H1 (cell line): Measurements from ENCODE around the gene GBE1. TPM values are rescaled to one million over a fixed set of nuclear protein-coding genes. Genes with fewer than 3 reads are reported as not detected.

Experiments
- CBX8 ChIP-seq: fragments of 300-800, 300-1000 bp; sonication (generic); IDR thresholded peaks from 2 replicates; pipeline ENCODE4 v1.7.1; 2016; ENCODE audit warnings: low read depth, low read length, borderline replicate concordance
- CTCF ChIP-seq, 3 experiments: IDR thresholded peaks; 1 replicate in 2 of 3; 2 replicates in 1 of 3; pipeline versions ENCODE4 v1.5.1 to v1.6.1; 2011; ENCODE audit warnings: low read length in 3 of 3, mild to moderate bottlenecking in 3 of 3, inconsistent platforms in 2 of 3, low read depth in 1 of 3, moderate library complexity in 1 of 3; ENCODE audit not compliant: insufficient read depth in 1 of 3; ENCODE audit errors: control extremely low read depth in 1 of 3
- EP300 ChIP-seq, 2 experiments: IDR thresholded peaks; 1 replicate in 1 of 2; 2 replicates in 1 of 2; pipeline ENCODE4 v1.6.1; 2011 to 2012; ENCODE audit warnings: low read depth in 2 of 2, low read length in 2 of 2, mild to moderate bottlenecking in 2 of 2, borderline replicate concordance in 1 of 2, inconsistent platforms in 1 of 2, moderate library complexity in 1 of 2
- HDAC2 ChIP-seq, 2 experiments: fragments of 300-600 bp in 1 of 2; sonication (generic) in 1 of 2; IDR thresholded peaks; 2 replicates each; pipeline ENCODE4 v1.6.1; 2011 to 2012; ENCODE audit warnings: low read depth in 2 of 2, low read length in 2 of 2, mild to moderate bottlenecking in 2 of 2, moderate library complexity in 2 of 2, borderline replicate concordance in 1 of 2, inconsistent platforms in 1 of 2
- NRF1 ChIP-seq: IDR thresholded peaks from 2 replicates; pipeline ENCODE4 v1.6.1; 2011; ENCODE audit warnings: mild to moderate bottlenecking, low read depth, low read length, improper control_type of control experiment
- RFX5 ChIP-seq: IDR thresholded peaks from 2 replicates; pipeline ENCODE4 v1.6.1; 2011; ENCODE audit warnings: low read depth, low read length, improper control_type of control experiment, borderline replicate concordance
- RNF2 ChIP-seq: fragments of 200-900, 300-1000 bp; sonication (generic); IDR thresholded peaks from 2 replicates; pipeline ENCODE4 v1.7.1; 2016; ENCODE audit warnings: borderline replicate concordance, low read depth, mild to moderate bottlenecking, antibody characterized with exemption, low read length; ENCODE audit not compliant: poor library complexity, severe bottlenecking; ENCODE audit errors: missing control alignments
- SAP30 ChIP-seq: fragments of 300-600 bp; sonication (generic); IDR thresholded peaks from 2 replicates; pipeline ENCODE4 v1.7.1; 2012; ENCODE audit warnings: low read length, moderate library complexity, mild to moderate bottlenecking, inconsistent platforms; ENCODE audit not compliant: insufficient read depth, insufficient replicate concordance
- polyA plus RNA-seq, 7 experiments: library from polyadenylated mRNA; depleted of rRNA in 3 of 7; stranded (reverse) in 5 of 7; unstranded in 2 of 7; fragments of >200 nt in 5 of 7; fragments of 200-250 nt in 2 of 7; gene quantifications; 1 replicate in 5 of 7; 2 replicates in 1 of 7; 4 replicates in 1 of 7; pipeline versions ENCODE4 v1.2.1 to v1.2.3, GENCODE V29; 2011 to 2013; ENCODE audit warnings: missing spikeins in 2 of 7, mixed read lengths in 2 of 7
- total RNA-seq: library from RNA; stranded (reverse); fragmentation: NEBNext Ultra II Directional; extraction: Animal tissue kit (Norgen Biotek cat#: 25700); gene quantifications from 2 replicates; pipeline ENCODE4 v1.2.1, GENCODE V29; 2021

Gene GBE1
- total and polyA plus RNA-seq, 2 of the 8 experiments (the other 6 are each of a cell fraction or from before 2014, with no cell fraction given) = 3.3 to 7.3 TPM

- TF ChIP-seq RNF2 (no peak), HDAC2 (IDR thresholded peaks at IDR 0.05; ENCODE audit: borderline replicate concordance in 1 of 2, low read depth in 2 of 2, low read length in 2 of 2) (no peak), CBX8 (no peak), CTCF (IDR thresholded peaks at IDR 0.05; ENCODE audit: control extremely low read depth in 1 of 3, insufficient read depth in 1 of 3, low read depth in 1 of 3, low read length in 3 of 3) (no peak), EP300 (IDR thresholded peaks at IDR 0.05; ENCODE audit: borderline replicate concordance in 1 of 2, low read depth in 2 of 2, low read length in 2 of 2) (no peak), RFX5 (no peak), SAP30 (no peak), NRF1 (no peak)
These were observed 28.7 kb upstream of the GBE1 start (continued) for GRCh38 chr3:81790117-81790516.
